Measurements from ENCODE around the gene THRSP. TPM values are rescaled to one million over a fixed set of nuclear protein-coding genes. Genes with fewer than 3 reads are reported as not detected.
"Not testable (repeated sequence)": the region's sequence is repeated elsewhere in the genome, so short reads cannot be mapped to it uniquely, and the experiment has no call there.

Gene THRSP
- total and polyA plus RNA-seq, 7 experiments from 2014 or later, result not detected

GRCh38 chr11:78037825-78038620, 25.6 kb upstream of the THRSP start:
- peaks cover 0 to 8% (median 0%) of the 10 kb centered on the region in 5 donors for H3K27me3 Mint-ChIP-seq
- no peaks in the 10 kb centered on the region for H3K27me3 ChIP-seq (ENCODE audit: control insufficient read depth in 2 of 2, insufficient read depth in 2 of 2, low read length in 2 of 2)
- no peak overlapping the region for H3K4me3 Mint-ChIP-seq
- peak overlapping the region in 3 of 9 donors; percentile 1 to 36 (median 20) for H3K27ac Mint-ChIP-seq
- ChIA-PET CTCF (no interaction called here), POLR2A (no interaction called here)
- DNase-seq (no peak), ATAC-seq (no peak)
- H3K9me3 ChIP-seq (ENCODE audit: control insufficient read depth in 2 of 3, low read length in 3 of 3), result no peaks in the 10 kb centered on the region
- H3K36me3 ChIP-seq (ENCODE audit: control insufficient read depth in 2 of 3, insufficient read depth in 3 of 3, low read length in 3 of 3), result no peaks in the 10 kb centered on the region
- H3K36me3 Mint-ChIP-seq, result no peaks in the 10 kb centered on the region
- H3K4me1 ChIP-seq (ENCODE audit: control insufficient read depth in 2 of 2, insufficient read depth in 2 of 2, low read length in 2 of 2), result no peaks in the 10 kb centered on the region
- peaks cover 0 to 3% (median 0%) of the 10 kb centered on the region in 11 donors for H3K9me3 Mint-ChIP-seq
- H3K4me1 Mint-ChIP-seq, result peaks cover 8 to 14% (median 11%) of the 10 kb centered on the region in 7 donors
- H3K4me3 ChIP-seq (ENCODE audit: low read length), result no peak overlapping the region
- intact Hi-C loops (cut with micrococcal nuclease), result no loop called here
- H3K27ac ChIP-seq (ENCODE audit: low read depth, low read length), result no peak overlapping the region

GRCh38 chr11:78038697-78039313, 24.9 kb upstream of the THRSP start:
- Histone ChIP-seq H3K9me3 (ENCODE audit: control insufficient read depth in 2 of 3, low read length in 3 of 3) (no peaks in the 10 kb centered on the region), H3K36me3 (ENCODE audit: control insufficient read depth in 2 of 3, insufficient read depth in 3 of 3, low read length in 3 of 3) (no peaks in the 10 kb centered on the region), H3K27ac (ENCODE audit: low read depth, low read length) (no peak overlapping the region), H3K4me3 (ENCODE audit: low read length) (no peak overlapping the region), H3K27me3 (ENCODE audit: control insufficient read depth in 2 of 2, insufficient read depth in 2 of 2, low read length in 2 of 2) (no peaks in the 10 kb centered on the region), H3K4me1 (ENCODE audit: control insufficient read depth in 2 of 2, insufficient read depth in 2 of 2, low read length in 2 of 2) (no peaks in the 10 kb centered on the region)
- no peak for ATAC-seq
- DNase-seq, result no peak
- peaks cover 0 to 8% (median 0%) of the 10 kb centered on the region in 5 donors for H3K27me3 Mint-ChIP-seq
- peaks cover 0 to 3% (median 0%) of the 10 kb centered on the region in 11 donors for H3K9me3 Mint-ChIP-seq
- H3K36me3 Mint-ChIP-seq, result no peaks in the 10 kb centered on the region
- H3K4me3 Mint-ChIP-seq, result no peak overlapping the region
- intact Hi-C loops (cut with micrococcal nuclease), result no loop called here
- peaks cover 8 to 14% (median 11%) of the 10 kb centered on the region in 7 donors for H3K4me1 Mint-ChIP-seq
- POLR2A ChIA-PET, result no interaction called here
- CTCF ChIA-PET, result no interaction called here
- H3K27ac Mint-ChIP-seq, result no peak overlapping the region

- no peak overlapping the region for H3K27ac ChIP-seq (ENCODE audit: low read depth, low read length)
Measured at GRCh38 chr11:78039391-78039918, 24.2 kb upstream of the THRSP start.

GRCh38 chr11:78039919-78040671, 23.6 kb upstream of the THRSP start:
- no peak overlapping the region for H3K27ac ChIP-seq (ENCODE audit: low read depth, low read length)
- H3K4me3 Mint-ChIP-seq, result peak overlapping the region in 9 of 10 donors; percentile 25 to 62 (median 32)

More at GRCh38 chr11:78039391-78039918, 24.2 kb upstream of the THRSP start:
- Mint-ChIP-seq H3K4me3 (peak overlapping the region in 2 of 10 donors; percentile 16 to 51), H3K36me3 (no peaks in the 10 kb centered on the region), H3K4me1 (peaks cover 8 to 14% (median 11%) of the 10 kb centered on the region in 7 donors), H3K9me3 (peaks cover 0 to 1% (median 0%) of the 10 kb centered on the region in 11 donors), H3K27ac (peak overlapping the region in 7 of 9 donors; percentile 42 to 88 (median 72)), H3K27me3 (peaks cover 0 to 5% (median 0%) of the 10 kb centered on the region in 5 donors)
- CTCF ChIA-PET, result no interaction called here
- no peak for DNase-seq
- ATAC-seq, result no peak
- Histone ChIP-seq H3K27me3 (ENCODE audit: control insufficient read depth in 2 of 2, insufficient read depth in 2 of 2, low read length in 2 of 2) (no peaks in the 10 kb centered on the region), H3K9me3 (ENCODE audit: control insufficient read depth in 2 of 3, low read length in 3 of 3) (no peaks in the 10 kb centered on the region), H3K36me3 (ENCODE audit: control insufficient read depth in 2 of 3, insufficient read depth in 3 of 3, low read length in 3 of 3) (no peaks in the 10 kb centered on the region), H3K4me3 (ENCODE audit: low read length) (no peak overlapping the region), H3K4me1 (ENCODE audit: control insufficient read depth in 2 of 2, insufficient read depth in 2 of 2, low read length in 2 of 2) (no peaks in the 10 kb centered on the region)
- intact Hi-C loops (cut with micrococcal nuclease), result no loop called here
- POLR2A ChIA-PET, result interaction anchor here (1.0 kb wide), 1 partner anchor 44 kb away, joined by 3 read pairs; no protein-coding TSS in a partner anchor

GRCh38 chr11:78040691-78041379, 22.8 kb upstream of the THRSP start:
- Mint-ChIP-seq H3K4me1 (peaks cover 11 to 16% (median 14%) of the 10 kb centered on the region in 7 donors), H3K9me3 (peaks cover 0 to 1% (median 0%) of the 10 kb centered on the region in 11 donors), H3K27me3 (no peaks in the 10 kb centered on the region), H3K27ac (peak overlapping the region in 2 of 9 donors; percentile 69 to 72), H3K4me3 (peak overlapping the region in 1 of 10 donors; percentile 62), H3K36me3 (no peaks in the 10 kb centered on the region)
- intact Hi-C loops (cut with micrococcal nuclease), result no loop called here
- ChIA-PET POLR2A (no interaction called here), CTCF (no interaction called here)
- no peaks in the 10 kb centered on the region for H3K9me3 ChIP-seq (ENCODE audit: control insufficient read depth in 2 of 3, low read length in 3 of 3)
- no peaks in the 10 kb centered on the region for H3K36me3 ChIP-seq (ENCODE audit: control insufficient read depth in 2 of 3, insufficient read depth in 3 of 3, low read length in 3 of 3)
- no peak overlapping the region for H3K27ac ChIP-seq (ENCODE audit: low read depth, low read length)
- DNase-seq (no peak), ATAC-seq (no peak)
- no peaks in the 10 kb centered on the region for H3K27me3 ChIP-seq (ENCODE audit: control insufficient read depth in 2 of 2, insufficient read depth in 2 of 2, low read length in 2 of 2)
- H3K4me3 ChIP-seq (ENCODE audit: low read length), result no peak overlapping the region
- H3K4me1 ChIP-seq (ENCODE audit: control insufficient read depth in 2 of 2, insufficient read depth in 2 of 2, low read length in 2 of 2), result peaks cover 0 to 3% of the 10 kb centered on the region in 2 donors

More at GRCh38 chr11:78039919-78040671, 23.6 kb upstream of the THRSP start:
- ChIA-PET POLR2A (interaction anchor here (1.0 kb wide), 1 partner anchor 45 kb away, joined by 3 read pairs; no protein-coding TSS in a partner anchor), CTCF (no interaction called here)
- DNase-seq (no peak), ATAC-seq (no peak)
- Histone ChIP-seq H3K36me3 (ENCODE audit: control insufficient read depth in 2 of 3, insufficient read depth in 3 of 3, low read length in 3 of 3) (no peaks in the 10 kb centered on the region), H3K4me1 (ENCODE audit: control insufficient read depth in 2 of 2, insufficient read depth in 2 of 2, low read length in 2 of 2) (no peaks in the 10 kb centered on the region), H3K27me3 (ENCODE audit: control insufficient read depth in 2 of 2, insufficient read depth in 2 of 2, low read length in 2 of 2) (no peaks in the 10 kb centered on the region), H3K4me3 (ENCODE audit: low read length) (no peak overlapping the region), H3K9me3 (ENCODE audit: control insufficient read depth in 2 of 3, low read length in 3 of 3) (no peaks in the 10 kb centered on the region)
- H3K27ac Mint-ChIP-seq, result peak overlapping the region in 8 of 9 donors; percentile 22 to 88 (median 70)
- intact Hi-C loops (cut with micrococcal nuclease), result no loop called here
- H3K4me1 Mint-ChIP-seq, result peaks cover 8 to 14% (median 11%) of the 10 kb centered on the region in 7 donors
- H3K36me3 Mint-ChIP-seq, result no peaks in the 10 kb centered on the region
- H3K9me3 Mint-ChIP-seq, result peaks cover 0 to 1% (median 0%) of the 10 kb centered on the region in 11 donors
- no peaks in the 10 kb centered on the region for H3K27me3 Mint-ChIP-seq

GRCh38 chr11:78041380-78041719, 22.3 kb upstream of the THRSP start:
- H3K4me3 Mint-ChIP-seq; H3K4me1 ChIP-seq (ENCODE audit: control insufficient read depth in 2 of 2, insufficient read depth in 2 of 2, low read length in 2 of 2); H3K27ac ChIP-seq (ENCODE audit: low read depth, low read length); H3K4me3 ChIP-seq (ENCODE audit: low read length); H3K36me3 Mint-ChIP-seq; H3K36me3 ChIP-seq (ENCODE audit: control insufficient read depth in 2 of 3, insufficient read depth in 3 of 3, low read length in 3 of 3); H3K27me3 Mint-ChIP-seq; CTCF ChIA-PET; intact Hi-C loops (cut with micrococcal nuclease); H3K27ac Mint-ChIP-seq; ATAC-seq; H3K9me3 ChIP-seq (ENCODE audit: control insufficient read depth in 2 of 3, low read length in 3 of 3); H3K27me3 ChIP-seq (ENCODE audit: control insufficient read depth in 2 of 2, insufficient read depth in 2 of 2, low read length in 2 of 2); H3K9me3 Mint-ChIP-seq; POLR2A ChIA-PET; DNase-seq: not testable (repeated sequence)
- H3K4me1 Mint-ChIP-seq, result peaks cover 15 to 22% (median 19%) of the 10 kb centered on the region in 7 donors
